ENCODE data around the gene RAP1GAP2.
"Not testable (repeated sequence)": the region's sequence is repeated elsewhere in the genome, so short reads cannot be mapped to it uniquely, and the experiment has no call there.

Gene RAP1GAP2

GRCh38 chr17:2985318-2985717, 189.1 kb downstream of the RAP1GAP2 start:
- TF ChIP-seq SNAI2 (CRISPR knock-in tag; IDR thresholded peaks at IDR 0.05): no peak
- no peak for TF ChIP-seq CSDC2 (CRISPR knock-in tag; IDR thresholded peaks at IDR 0.05)
- no peak for TF ChIP-seq ZFP3 (CRISPR knock-in tag; IDR thresholded peaks at IDR 0.05)
- no peak for TF ChIP-seq ZNF70 (CRISPR knock-in tag; IDR thresholded peaks at IDR 0.05)
- no peak for TF ChIP-seq ZNF8 (CRISPR knock-in tag; IDR thresholded peaks at IDR 0.05)
- TF ChIP-seq TOX (CRISPR knock-in tag; IDR thresholded peaks at IDR 0.05; ENCODE audit: borderline replicate concordance): no peak
- no peak for TF ChIP-seq RARB (CRISPR knock-in tag; IDR thresholded peaks at IDR 0.05)
- TF ChIP-seq PATZ1 (CRISPR knock-in tag; IDR thresholded peaks at IDR 0.05; ENCODE audit: borderline replicate concordance): no peak
- ATAC-seq: no peak

- ATAC-seq: no peak
- TF ChIP-seq TOX (CRISPR knock-in tag; IDR thresholded peaks at IDR 0.05; ENCODE audit: borderline replicate concordance) (no peak), ZNF70 (CRISPR knock-in tag; IDR thresholded peaks at IDR 0.05) (no peak), TSHZ2 (CRISPR knock-in tag; IDR thresholded peaks at IDR 0.05) (no peak), PATZ1 (CRISPR knock-in tag; IDR thresholded peaks at IDR 0.05; ENCODE audit: borderline replicate concordance) (no peak)
Measured at GRCh38 chr17:2986925-2987324, 190.7 kb downstream of the RAP1GAP2 start.

GRCh38 chr17:2989396-2989795, 193.2 kb downstream of the RAP1GAP2 start:
- not testable (repeated sequence) for ATAC-seq

- no peak for TF ChIP-seq TOX (CRISPR knock-in tag; IDR thresholded peaks at IDR 0.05; ENCODE audit: borderline replicate concordance)
- TF ChIP-seq ISL1 (CRISPR knock-in tag; IDR thresholded peaks at IDR 0.05): no peak
- no peak for TF ChIP-seq ZNF565 (CRISPR knock-in tag; conservative IDR thresholded peaks at IDR 0.05; ENCODE audit: low read depth)
- no peak for ATAC-seq
Measured at GRCh38 chr17:2989855-2990254, 193.6 kb downstream of the RAP1GAP2 start.

- ATAC-seq: no peak
- TF ChIP-seq SNAI2 (CRISPR knock-in tag; IDR thresholded peaks at IDR 0.05) (no peak), CSRNP3 (CRISPR knock-in tag; IDR thresholded peaks at IDR 0.05) (no peak), CREB5 (CRISPR knock-in tag; IDR thresholded peaks at IDR 0.05; ENCODE audit: low read depth) (no peak), ZNF70 (CRISPR knock-in tag; IDR thresholded peaks at IDR 0.05) (no peak), ZNF565 (CRISPR knock-in tag; conservative IDR thresholded peaks at IDR 0.05; ENCODE audit: low read depth) (no peak), ZFP30 (CRISPR knock-in tag; IDR thresholded peaks at IDR 0.05) (no peak), ARNTL (CRISPR knock-in tag; IDR thresholded peaks at IDR 0.05; ENCODE audit: borderline replicate concordance, low read depth) (no peak), ZFP3 (CRISPR knock-in tag; IDR thresholded peaks at IDR 0.05) (no peak), ESRRG (CRISPR knock-in tag; IDR thresholded peaks at IDR 0.05) (no peak), POU6F1 (CRISPR knock-in tag; IDR thresholded peaks at IDR 0.05; ENCODE audit: borderline replicate concordance, low read depth) (no peak), CSDC2 (CRISPR knock-in tag; IDR thresholded peaks at IDR 0.05) (no peak), OSR1 (CRISPR knock-in tag; IDR thresholded peaks at IDR 0.05) (no peak), TCF4 (CRISPR knock-in tag; IDR thresholded peaks at IDR 0.05; ENCODE audit: borderline replicate concordance) (no peak), ZC3H10 (CRISPR knock-in tag; IDR thresholded peaks at IDR 0.05) (no peak), TSHZ2 (CRISPR knock-in tag; IDR thresholded peaks at IDR 0.05) (no peak), ZNF8 (CRISPR knock-in tag; IDR thresholded peaks at IDR 0.05) (no peak)
Measured at GRCh38 chr17:2990396-2990795, 194.2 kb downstream of the RAP1GAP2 start.
